GM19438 (cell line): ENCODE measurements around the gene CORO1C.
"Not testable (repeated sequence)": the region's sequence is repeated elsewhere in the genome, so short reads cannot be mapped to it uniquely, and the experiment has no call there.

Experiments used
- ATAC-seq: cut with Tn5 transposase; IDR thresholded peaks from one replicate; pipeline ENCODE4 v1.9.1; 2021; ENCODE audit warnings: low read depth; ENCODE audit not compliant: unreplicated experiment

CORO1C gene

GRCh38 chr12:108679106-108679681 lies 52.1 kb downstream of the CORO1C start:
- no peak for ATAC-seq

- ATAC-seq = no peak
Observed at GRCh38 chr12:108678104-108678730, 53.1 kb downstream of the CORO1C start.

GRCh38 chr12:108677381-108677780 lies 53.9 kb downstream of the CORO1C start:
- no peak for ATAC-seq

- no peak for ATAC-seq
Observed at GRCh38 chr12:108676707-108677106, 54.6 kb downstream of the CORO1C start.

GRCh38 chr12:108675792-108676191 lies 55.5 kb downstream of the CORO1C start:
- no peak for ATAC-seq

- ATAC-seq = no peak
Observed at GRCh38 chr12:108672054-108672453, 59.3 kb downstream of the CORO1C start.

GRCh38 chr12:108671110-108671509 lies 60.2 kb downstream of the CORO1C start:
- no peak for ATAC-seq

- no peak for ATAC-seq
Observed at GRCh38 chr12:108670066-108670631, 61.2 kb downstream of the CORO1C start.

GRCh38 chr12:108668542-108668941 lies 62.8 kb downstream of the CORO1C start:
- no peak for ATAC-seq

- ATAC-seq = no peak
Observed at GRCh38 chr12:108668063-108668462, 63.3 kb downstream of the CORO1C start.

- no peak for ATAC-seq
Observed at GRCh38 chr12:108667349-108667748, 64.0 kb downstream of the CORO1C start.

- no peak for ATAC-seq
Observed at GRCh38 chr12:108666401-108666881, 64.9 kb downstream of the CORO1C start.

GRCh38 chr12:108665608-108666202 lies 65.6 kb downstream of the CORO1C start:
- no peak for ATAC-seq

GRCh38 chr12:108664338-108665258 lies 66.7 kb downstream of the CORO1C start:
- peak; percentile 54 for ATAC-seq

- no peak for ATAC-seq
Observed at GRCh38 chr12:108663324-108664015, 67.8 kb downstream of the CORO1C start.

GRCh38 chr12:108658115-108658514 lies 73.2 kb downstream of the CORO1C start:
- ATAC-seq = not testable (repeated sequence)

GRCh38 chr12:108657130-108657745 lies 74.1 kb downstream of the CORO1C start:
- no peak for ATAC-seq

- not testable (repeated sequence) for ATAC-seq
Observed at GRCh38 chr12:108656247-108656646, 75.1 kb downstream of the CORO1C start.

GRCh38 chr12:108655812-108656175 lies 75.5 kb downstream of the CORO1C start:
- not testable (repeated sequence) for ATAC-seq

- not testable (repeated sequence) for ATAC-seq
Observed at GRCh38 chr12:108654622-108655021, 76.7 kb downstream of the CORO1C start.
